DOHH2 (cell line): ENCODE measurements around the gene TTC34.

Source experiments
- H3F3A ChIP-seq: fragments of 200-600 bp; sonication (generic), shearing (Covaris generic); 2 replicates; pipeline ENCODE4 v1.6.0; 2016; ENCODE audit warnings: antibody characterized with exemption, mild to moderate bottlenecking; ENCODE audit not compliant: control insufficient read depth, insufficient read depth
- H3K27ac ChIP-seq: fragments of 200-600 bp; sonication (generic); 2 replicates; pipeline ENCODE4 v1.5.1; 2014; ENCODE audit warnings: low read depth, mild to moderate bottlenecking, low read length, moderate library complexity
- H3K27me3 ChIP-seq: fragments of 200-600 bp; sonication (generic); 2 replicates; pipeline ENCODE4 v1.6.1; 2014; ENCODE audit warnings: mild to moderate bottlenecking, low read length, mixed read lengths; ENCODE audit not compliant: control insufficient read depth
- H3K36me3 ChIP-seq: fragments of 200-600 bp; sonication (generic); 2 replicates; pipeline ENCODE4 v1.6.1; 2014; ENCODE audit warnings: mild to moderate bottlenecking, low read length, moderate library complexity, mixed read lengths; ENCODE audit not compliant: control insufficient read depth
- H3K4me1 ChIP-seq: fragments of 200-600 bp; sonication (generic); 2 replicates; pipeline ENCODE4 v1.6.1; 2014; ENCODE audit warnings: mild to moderate bottlenecking, low read length, mixed read lengths; ENCODE audit not compliant: control insufficient read depth
- H3K4me2 ChIP-seq: fragments of 200-600 bp; sonication (generic); 2 replicates; pipeline ENCODE4 v1.6.0; 2014; ENCODE audit warnings: mild to moderate bottlenecking, low read length, moderate library complexity
- H3K4me3 ChIP-seq: fragments of 200-600 bp; sonication (generic); 2 replicates; pipeline ENCODE4 v1.5.1; 2014; ENCODE audit warnings: mild to moderate bottlenecking, low read length, mixed read lengths
- H3K79me2 ChIP-seq: fragments of 200-600 bp; sonication (generic); 2 replicates; pipeline ENCODE4 v1.6.1; 2014; ENCODE audit warnings: mild to moderate bottlenecking, low read length, mixed read lengths; ENCODE audit not compliant: control insufficient read depth
- H3K9me2 ChIP-seq: fragments of 200-600 bp; sonication (generic); replicated peaks from 2 replicates; pipeline ENCODE4 v1.6.1; 2014; ENCODE audit warnings: mild to moderate bottlenecking, low read length, mixed read lengths; ENCODE audit not compliant: control insufficient read depth
- H3K9me3 ChIP-seq: fragments of 200-600 bp; sonication (generic); 2 replicates; pipeline ENCODE4 v1.6.1; 2014; ENCODE audit warnings: antibody characterized with exemption, low read length, mixed read lengths; ENCODE audit not compliant: control insufficient read depth, insufficient read depth
- H4K20me1 ChIP-seq: fragments of 200-600 bp; sonication (generic); 2 replicates; pipeline ENCODE4 v1.6.0; 2014; ENCODE audit warnings: low read depth, mild to moderate bottlenecking, antibody characterized with exemption, low read length, moderate library complexity; ENCODE audit not compliant: control insufficient read depth, insufficient read depth
- EZH2phosphoT487 ChIP-seq: fragments of 200-600 bp; sonication (generic); IDR thresholded peaks from 2 replicates; pipeline ENCODE4 v1.6.1; 2017; ENCODE audit warnings: borderline replicate concordance, mild to moderate bottlenecking, antibody characterized with exemption, low read length, moderate library complexity, mixed read lengths
- TF ChIP-seq, protein P1 (sequence below): fragments of 200-600 bp; sonication (generic); IDR thresholded peaks from one replicate; pipeline ENCODE4 v1.5.1; 2014; ENCODE audit warnings: antibody characterized with exemption, mild to moderate bottlenecking, low read depth, low read length; ENCODE audit not compliant: poor library complexity, severe bottlenecking

The TTC34 gene

DNA sequence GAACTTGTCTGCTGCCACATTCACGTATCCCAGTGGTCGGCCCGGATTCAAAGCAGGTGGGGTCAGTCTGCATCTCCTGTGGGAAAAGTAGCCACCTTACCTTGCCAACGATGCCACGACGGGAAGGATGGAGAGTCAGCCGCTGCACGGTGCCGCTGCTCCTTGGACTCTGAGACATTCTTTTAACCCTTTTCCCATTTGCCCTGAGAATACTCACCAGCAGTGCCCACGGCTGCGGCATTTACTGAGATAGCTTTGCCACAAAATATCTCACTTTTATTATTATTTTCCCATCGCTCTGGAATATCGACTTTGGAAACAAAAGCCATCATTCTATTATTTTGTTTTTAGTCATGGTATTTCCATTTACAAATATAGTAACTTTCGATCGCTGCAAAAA is 15.3 kb upstream of the TTC34 start:
- no peak overlapping the region for H3K27ac ChIP-seq
- no peaks in the 10 kb centered on the region for H4K20me1 ChIP-seq
- no peaks in the 10 kb centered on the region for H3K9me2 ChIP-seq
- no peaks in the 10 kb centered on the region for H3K36me3 ChIP-seq
- no peaks in the 10 kb centered on the region; the same call in 1 of the 2 replicates for H3K9me3 ChIP-seq
- H3F3A ChIP-seq: no peaks in the 10 kb centered on the region
- H3K79me2 ChIP-seq: no peaks in the 10 kb centered on the region
- H3K4me3 ChIP-seq: no peak overlapping the region
- no peaks in the 10 kb centered on the region for H3K27me3 ChIP-seq
- H3K4me2 ChIP-seq: no peak overlapping the region
- TF ChIP-seq, protein P1, sequence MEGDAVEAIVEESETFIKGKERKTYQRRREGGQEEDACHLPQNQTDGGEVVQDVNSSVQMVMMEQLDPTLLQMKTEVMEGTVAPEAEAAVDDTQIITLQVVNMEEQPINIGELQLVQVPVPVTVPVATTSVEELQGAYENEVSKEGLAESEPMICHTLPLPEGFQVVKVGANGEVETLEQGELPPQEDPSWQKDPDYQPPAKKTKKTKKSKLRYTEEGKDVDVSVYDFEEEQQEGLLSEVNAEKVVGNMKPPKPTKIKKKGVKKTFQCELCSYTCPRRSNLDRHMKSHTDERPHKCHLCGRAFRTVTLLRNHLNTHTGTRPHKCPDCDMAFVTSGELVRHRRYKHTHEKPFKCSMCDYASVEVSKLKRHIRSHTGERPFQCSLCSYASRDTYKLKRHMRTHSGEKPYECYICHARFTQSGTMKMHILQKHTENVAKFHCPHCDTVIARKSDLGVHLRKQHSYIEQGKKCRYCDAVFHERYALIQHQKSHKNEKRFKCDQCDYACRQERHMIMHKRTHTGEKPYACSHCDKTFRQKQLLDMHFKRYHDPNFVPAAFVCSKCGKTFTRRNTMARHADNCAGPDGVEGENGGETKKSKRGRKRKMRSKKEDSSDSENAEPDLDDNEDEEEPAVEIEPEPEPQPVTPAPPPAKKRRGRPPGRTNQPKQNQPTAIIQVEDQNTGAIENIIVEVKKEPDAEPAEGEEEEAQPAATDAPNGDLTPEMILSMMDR: no peak
- no peak for TF ChIP-seq EZH2phosphoT487
- no peaks in the 10 kb centered on the region for H3K4me1 ChIP-seq

DNA sequence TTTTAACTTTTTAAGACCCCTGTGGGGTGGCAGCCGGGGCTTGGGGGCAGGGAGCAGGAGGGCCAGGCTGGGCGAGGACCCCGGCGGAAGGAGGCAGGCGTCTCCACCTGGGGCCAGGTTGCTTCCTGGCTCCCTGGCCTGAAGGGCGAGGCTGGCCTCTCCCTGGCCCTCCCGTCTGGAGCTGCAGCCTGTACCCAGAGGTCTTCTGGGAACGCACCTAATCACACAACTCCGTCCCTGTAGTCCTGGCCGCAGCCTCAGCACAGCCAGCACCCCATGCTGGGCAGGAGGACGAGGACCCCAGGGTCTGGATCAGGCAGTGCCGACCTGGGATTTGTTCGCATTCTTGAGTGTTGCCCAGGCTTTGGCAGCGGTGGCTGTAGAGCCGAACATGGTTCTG is 14.1 kb upstream of the TTC34 start:
- Histone ChIP-seq H3K4me2 (no peak overlapping the region), H3K4me3 (no peak overlapping the region), H3K9me2 (no peaks in the 10 kb centered on the region), H3F3A (no peaks in the 10 kb centered on the region), H3K79me2 (no peaks in the 10 kb centered on the region), H3K9me3 (no peaks in the 10 kb centered on the region; the same call in 1 of the 2 replicates), H3K36me3 (no peaks in the 10 kb centered on the region), H3K4me1 (no peaks in the 10 kb centered on the region), H3K27me3 (no peaks in the 10 kb centered on the region), H4K20me1 (no peaks in the 10 kb centered on the region), H3K27ac (no peak overlapping the region)
- TF ChIP-seq, protein P1: no peak
- TF ChIP-seq EZH2phosphoT487: no peak

DNA sequence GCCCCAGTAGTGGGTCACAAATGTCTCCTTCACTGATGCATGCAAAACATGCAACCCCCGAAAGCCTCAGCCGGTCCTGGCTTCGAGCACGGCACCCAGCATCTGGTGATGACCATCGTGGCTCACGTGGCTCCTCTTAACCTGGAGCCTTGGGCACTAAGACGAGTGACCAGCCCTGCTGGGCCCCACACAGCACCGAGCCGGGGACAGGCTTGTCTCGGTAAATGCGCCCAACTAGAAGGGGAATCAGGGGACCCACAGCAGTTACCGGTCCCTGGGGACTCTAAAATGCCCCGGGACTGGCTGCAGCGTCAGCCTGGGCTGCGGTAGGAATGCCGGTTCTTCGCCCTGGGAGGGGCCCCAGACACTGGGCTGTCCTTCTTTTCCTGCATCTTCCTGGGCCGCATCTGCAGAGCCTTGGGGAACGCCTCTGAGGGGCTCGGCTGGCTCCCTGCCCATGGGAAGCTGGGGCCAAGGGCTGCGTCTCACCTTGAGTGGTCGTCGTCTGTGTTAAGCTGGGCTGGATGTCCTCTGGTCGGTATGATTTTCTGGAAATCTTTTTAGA is 13.1 kb upstream of the TTC34 start:
- Histone ChIP-seq H3K4me1 (no peaks in the 10 kb centered on the region), H3F3A (no peaks in the 10 kb centered on the region), H3K79me2 (no peaks in the 10 kb centered on the region), H3K9me2 (no peaks in the 10 kb centered on the region), H3K36me3 (no peaks in the 10 kb centered on the region), H4K20me1 (no peaks in the 10 kb centered on the region), H3K9me3 (no peaks in the 10 kb centered on the region; the same call in 1 of the 2 replicates), H3K27me3 (no peaks in the 10 kb centered on the region), H3K4me2 (no peak overlapping the region), H3K4me3 (no peak overlapping the region), H3K27ac (no peak overlapping the region)
- TF ChIP-seq, protein P1: no peak
- TF ChIP-seq EZH2phosphoT487: no peak
